IMR-90 (cell line): ENCODE results near the gene RNGTT.

Experiments used
- CEBPB ChIP-seq: IDR thresholded peaks from 2 replicates; pipeline ENCODE4 v1.6.1; 2012; ENCODE audit warnings: low read depth, low read length, improper control_type of control experiment
- CHD1 ChIP-seq: IDR thresholded peaks from 2 replicates; pipeline ENCODE4 v1.6.1; 2012; ENCODE audit warnings: low read depth, low read length, improper control_type of control experiment
- MAFK ChIP-seq: IDR thresholded peaks from 2 replicates; pipeline ENCODE4 v1.6.1; 2012; ENCODE audit warnings: low read depth, low read length, improper control_type of control experiment
- POLR2A ChIP-seq: IDR thresholded peaks from 2 replicates; pipeline ENCODE4 v1.6.1; 2012; ENCODE audit warnings: mild to moderate bottlenecking, low read depth, low read length
- RAD21 ChIP-seq: IDR thresholded peaks from 2 replicates; pipeline ENCODE4 v1.6.1; 2012; ENCODE audit warnings: low read length, improper control_type of control experiment
- RFX5 ChIP-seq: IDR thresholded peaks from 2 replicates; pipeline ENCODE4 v1.8.0; 2012; ENCODE audit warnings: low read depth, mild to moderate bottlenecking, low read length, moderate library complexity
- TF ChIP-seq, protein P1 (sequence below): conservative IDR thresholded peaks from 2 replicates; pipeline ENCODE4 v1.5.1; 2012; ENCODE audit warnings: mild to moderate bottlenecking, low read depth, low read length, improper control_type of control experiment

- TF ChIP-seq CEBPB: no peak
- no peak for TF ChIP-seq MAFK
- TF ChIP-seq POLR2A: no peak
- TF ChIP-seq, protein P1, sequence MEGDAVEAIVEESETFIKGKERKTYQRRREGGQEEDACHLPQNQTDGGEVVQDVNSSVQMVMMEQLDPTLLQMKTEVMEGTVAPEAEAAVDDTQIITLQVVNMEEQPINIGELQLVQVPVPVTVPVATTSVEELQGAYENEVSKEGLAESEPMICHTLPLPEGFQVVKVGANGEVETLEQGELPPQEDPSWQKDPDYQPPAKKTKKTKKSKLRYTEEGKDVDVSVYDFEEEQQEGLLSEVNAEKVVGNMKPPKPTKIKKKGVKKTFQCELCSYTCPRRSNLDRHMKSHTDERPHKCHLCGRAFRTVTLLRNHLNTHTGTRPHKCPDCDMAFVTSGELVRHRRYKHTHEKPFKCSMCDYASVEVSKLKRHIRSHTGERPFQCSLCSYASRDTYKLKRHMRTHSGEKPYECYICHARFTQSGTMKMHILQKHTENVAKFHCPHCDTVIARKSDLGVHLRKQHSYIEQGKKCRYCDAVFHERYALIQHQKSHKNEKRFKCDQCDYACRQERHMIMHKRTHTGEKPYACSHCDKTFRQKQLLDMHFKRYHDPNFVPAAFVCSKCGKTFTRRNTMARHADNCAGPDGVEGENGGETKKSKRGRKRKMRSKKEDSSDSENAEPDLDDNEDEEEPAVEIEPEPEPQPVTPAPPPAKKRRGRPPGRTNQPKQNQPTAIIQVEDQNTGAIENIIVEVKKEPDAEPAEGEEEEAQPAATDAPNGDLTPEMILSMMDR: no peak
- TF ChIP-seq RAD21: no peak
- no peak for TF ChIP-seq CHD1
- no peak for TF ChIP-seq RFX5
These were observed 22.5 kb upstream of the RNGTT start for GRCh38 chr6:88985901-88986300.
